GM23248 (cell line): ENCODE results near the gene PUM1. TPM values are rescaled to one million over a fixed set of nuclear protein-coding genes. Genes with fewer than 3 reads are reported as not detected.

Experiments
- DNase-seq: peaks from one replicate; pipeline ENCODE4 v3.0.0-alpha.2; 2015
- H2AFZ ChIP-seq: fragments of 200-600 bp; sonication (generic); 2 replicates; pipeline ENCODE4 v1.6.1; 2016; ENCODE audit warnings: antibody characterized with exemption
- H3F3A ChIP-seq: fragments of 200-600 bp; sonication (generic); 2 replicates; pipeline ENCODE4 v1.6.1; 2016; ENCODE audit warnings: mild to moderate bottlenecking, antibody characterized with exemption, mixed run types; ENCODE audit not compliant: insufficient read depth
- H3K27ac ChIP-seq: fragments of 200-600 bp; sonication (generic); 2 replicates; pipeline ENCODE4 v1.5.1; 2016; ENCODE audit warnings: mild to moderate bottlenecking
- H3K27me3 ChIP-seq: fragments of 200-600 bp; sonication (generic); replicated peaks from 2 replicates; pipeline ENCODE4 v1.6.1; 2016; ENCODE audit warnings: mild to moderate bottlenecking; ENCODE audit not compliant: insufficient read depth
- H3K36me3 ChIP-seq: fragments of 200-600 bp; sonication (generic); 2 replicates; pipeline ENCODE4 v1.6.1; 2016; ENCODE audit warnings: low read depth, mild to moderate bottlenecking
- H3K4me1 ChIP-seq: fragments of 200-600 bp; sonication (generic); 2 replicates; pipeline ENCODE4 v1.6.1; 2016; ENCODE audit warnings: mild to moderate bottlenecking; ENCODE audit not compliant: insufficient read depth
- H3K4me2 ChIP-seq: fragments of 200-600 bp; sonication (generic); one replicate; pipeline ENCODE4 v1.6.1; 2016; ENCODE audit warnings: mild to moderate bottlenecking; ENCODE audit not compliant: unreplicated experiment
- H3K4me3 ChIP-seq: fragments of 200-600 bp; sonication (generic); 2 replicates; pipeline ENCODE4 v1.5.1; 2016; ENCODE audit warnings: mild to moderate bottlenecking
- H3K79me2 ChIP-seq: fragments of 200-600 bp; sonication (generic); 2 replicates; pipeline ENCODE4 v1.6.1; 2016; ENCODE audit warnings: mild to moderate bottlenecking; ENCODE audit not compliant: insufficient read depth
- H3K9ac ChIP-seq: fragments of 200-600 bp; sonication (generic); 2 replicates; pipeline ENCODE4 v1.6.1; 2016; ENCODE audit warnings: mild to moderate bottlenecking
- H3K9me2 ChIP-seq: fragments of 200-600 bp; sonication (generic); 2 replicates; pipeline ENCODE4 v1.6.1; 2016; ENCODE audit warnings: mixed run types, mild to moderate bottlenecking, moderate library complexity; ENCODE audit not compliant: insufficient read depth
- H3K9me3 ChIP-seq: fragments of 200-600 bp; sonication (generic); one replicate; pipeline ENCODE4 v1.6.1; 2017; ENCODE audit warnings: low read depth
- H4K20me1 ChIP-seq: fragments of 200-600 bp; sonication (generic); 2 replicates; pipeline ENCODE4 v1.6.0; 2016; ENCODE audit not compliant: insufficient read depth
- EZH2 ChIP-seq: fragments of 200-600 bp; sonication (generic); IDR thresholded peaks from 2 replicates; pipeline ENCODE4 v1.6.1; 2018; ENCODE audit warnings: antibody characterized with exemption, mild to moderate bottlenecking; ENCODE audit not compliant: insufficient read depth, poor library complexity, severe bottlenecking
- EZH2phosphoT487 ChIP-seq: fragments of 200-600 bp; sonication (generic); IDR thresholded peaks from 2 replicates; pipeline ENCODE4 v1.6.1; 2018; ENCODE audit warnings: antibody characterized with exemption, moderate library complexity, mild to moderate bottlenecking, low read depth; ENCODE audit not compliant: insufficient read depth
- WGBS, 2 experiments: methylation state at CpG; one replicate each; pipeline ENCODE4 v1.1.6; 2015 to 2017; ENCODE audit warnings: low lambda C conversion rate in 2 of 2, low coverage in 1 of 2; ENCODE audit errors: missing lambda C conversion rate in 2 of 2; 5-methylcytosine and 5-hydroxymethylcytosine counted together
- in situ Hi-C: fragments of 300-500 bp; cut with MboI; formaldehyde crosslinking; loops from 2 replicates; pipeline ENCODE4 v1.15.0; 2020
- polyA plus RNA-seq: library from polyadenylated mRNA; unstranded; fragments of >200 nt; fragmentation: Nextera tagmentation; extraction: Ambion mirVana; gene quantifications from 2 replicates; pipeline ENCODE4 v1.2.1, GENCODE V29; 2016
- total RNA-seq: library from RNA; depleted of rRNA; stranded (reverse); fragments of >200 nt; shearing (Covaris generic); gene quantifications from 2 replicates; pipeline ENCODE4 v1.2.3, GENCODE V29; 2014

Gene PUM1
- total and polyA plus RNA-seq, 2 experiments from 2014 or later: 46.3 to 49.5 TPM

GRCh38 chr1:30969903-30970302 lies 95.6 kb downstream of the PUM1 start:
- Histone ChIP-seq H3K4me3 (no peak overlapping the region), H3K36me3 (peaks cover 43% of the 10 kb centered on the region), H3K27ac (no peak overlapping the region), H4K20me1 (no peaks in the 10 kb centered on the region; the same call in 1 of the 2 replicates), H3K9me3 (no peaks in the 10 kb centered on the region), H3F3A (peaks cover under 1% of the 10 kb centered on the region; the same call in 1 of the 2 replicates), H3K79me2 (peaks cover 96% of the 10 kb centered on the region), H3K9me2 (no peaks in the 10 kb centered on the region), H3K27me3 (no peaks in the 10 kb centered on the region), H3K4me1 (peaks cover 9% of the 10 kb centered on the region), H2AFZ (no peak overlapping the region), H3K4me2 (no peak overlapping the region), H3K9ac (no peak overlapping the region)
- no peak for DNase-seq
- in situ Hi-C loops: no loop called here
- no peak for TF ChIP-seq EZH2
- no peak for TF ChIP-seq EZH2phosphoT487

- Histone ChIP-seq H3K27ac (no peak overlapping the region), H3K4me1 (peaks cover 9% of the 10 kb centered on the region), H3K9ac (no peak overlapping the region), H3K27me3 (no peaks in the 10 kb centered on the region), H4K20me1 (no peaks in the 10 kb centered on the region; the same call in 1 of the 2 replicates), H3K4me3 (no peak overlapping the region), H3K4me2 (no peak overlapping the region), H2AFZ (no peak overlapping the region), H3K79me2 (peaks cover 96% of the 10 kb centered on the region), H3K9me2 (no peaks in the 10 kb centered on the region), H3F3A (0 out of 2 replicates have a peak, but pooled peaks cover 6% of the 10 kb centered on the region), H3K9me3 (no peaks in the 10 kb centered on the region), H3K36me3 (peaks cover 42% of the 10 kb centered on the region)
- TF ChIP-seq EZH2phosphoT487 (no peak), EZH2 (no peak)
- 80 to 84% methylated on average over 8 of the region's 8 CpGs for WGBS, 2 experiments
- no peak for DNase-seq
- in situ Hi-C loops: no loop called here
Observed at GRCh38 chr1:30968220-30968971, 97.1 kb downstream of the PUM1 start.

- WGBS, 2 experiments: 88 to 93% methylated on average over 8 of the region's 8 CpGs
- Histone ChIP-seq H3K36me3 (peaks cover 55% of the 10 kb centered on the region), H4K20me1 (no peaks in the 10 kb centered on the region; the same call in 1 of the 2 replicates), H3K27me3 (no peaks in the 10 kb centered on the region), H2AFZ (no peak overlapping the region), H3F3A (0 out of 2 replicates have a peak, but pooled peaks cover 9% of the 10 kb centered on the region), H3K9me2 (no peaks in the 10 kb centered on the region), H3K9ac (no peak overlapping the region), H3K4me2 (peak overlapping the region; percentile 13), H3K4me1 (peaks cover 9% of the 10 kb centered on the region), H3K4me3 (no peak overlapping the region), H3K27ac (no peak overlapping the region), H3K9me3 (no peaks in the 10 kb centered on the region), H3K79me2 (peaks cover 99% of the 10 kb centered on the region)
- in situ Hi-C loops: no loop called here
- DNase-seq: peak; percentile 73
- TF ChIP-seq EZH2 (no peak), EZH2phosphoT487 (no peak)
Observed at GRCh38 chr1:30966690-30967369, 98.7 kb downstream of the PUM1 start.

GRCh38 chr1:30965924-30966599 lies 99.5 kb downstream of the PUM1 start:
- 91 to 92% methylated on average over 8 of the region's 8 CpGs for WGBS, 2 experiments
- no peak for TF ChIP-seq EZH2phosphoT487
- TF ChIP-seq EZH2: no peak
- Histone ChIP-seq H3K79me2 (peaks cover 99% of the 10 kb centered on the region), H3K36me3 (peaks cover 62% of the 10 kb centered on the region), H3K9me3 (no peaks in the 10 kb centered on the region), H3K9me2 (no peaks in the 10 kb centered on the region), H3K4me3 (no peak overlapping the region), H4K20me1 (no peaks in the 10 kb centered on the region; the same call in 1 of the 2 replicates), H3K9ac (no peak overlapping the region), H3K27ac (no peak overlapping the region), H3K4me1 (peaks cover 9% of the 10 kb centered on the region), H2AFZ (no peak overlapping the region), H3F3A (0 out of 2 replicates have a peak, but pooled peaks cover 9% of the 10 kb centered on the region), H3K27me3 (no peaks in the 10 kb centered on the region), H3K4me2 (peak overlapping the region; percentile 13)
- DNase-seq: no peak
- in situ Hi-C loops: no loop called here
